ENCODE measurements around the gene COL7A1. TPM values are rescaled to one million over a fixed set of nuclear protein-coding genes. Genes with fewer than 3 reads are reported as not detected.

COL7A1 gene
- total RNA-seq, 1 experiment from 2014 or later, result 16.4 TPM

- ChIA-PET CTCF (no interaction called here), POLR2A (ENCODE audit: low non-redundant PET) (no interaction called here)
- H3K27me3 ChIP-seq (replicated peaks; ENCODE audit: insufficient read depth, low read depth, low read length, poor library complexity), result no peaks in the 10 kb centered on the region
- no peak overlapping the region for H3K4me3 ChIP-seq (ENCODE audit: low read depth, low read length, poor library complexity, severe bottlenecking)
- intact Hi-C loops (cut with micrococcal nuclease; ENCODE audit: unreplicated experiment), result no loop called here
- DNase-seq (ENCODE audit: low spot score), result peak; percentile 18
- H3K27ac ChIP-seq (ENCODE audit: low read depth, low read length, poor library complexity, severe bottlenecking), result no peak overlapping the region
- BruUV-seq (replicated peaks), result no TSS peak
- no peaks in the 10 kb centered on the region for H3K9me3 ChIP-seq (ENCODE audit: low read depth, low read length, poor library complexity, severe bottlenecking)
- peaks cover 6% of the 10 kb centered on the region for H3K4me1 ChIP-seq (ENCODE audit: insufficient read depth, low read length, poor library complexity, severe bottlenecking)
- H3K36me3 ChIP-seq (ENCODE audit: insufficient read depth, low read length, poor library complexity, severe bottlenecking), result peaks cover 32% of the 10 kb centered on the region
- TF ChIP-seq EZH2 (IDR thresholded peaks at IDR 0.05; ENCODE audit: borderline replicate concordance, low read depth, low read length, poor library complexity, severe bottlenecking), result no peak
- TF ChIP-seq, protein P1, sequence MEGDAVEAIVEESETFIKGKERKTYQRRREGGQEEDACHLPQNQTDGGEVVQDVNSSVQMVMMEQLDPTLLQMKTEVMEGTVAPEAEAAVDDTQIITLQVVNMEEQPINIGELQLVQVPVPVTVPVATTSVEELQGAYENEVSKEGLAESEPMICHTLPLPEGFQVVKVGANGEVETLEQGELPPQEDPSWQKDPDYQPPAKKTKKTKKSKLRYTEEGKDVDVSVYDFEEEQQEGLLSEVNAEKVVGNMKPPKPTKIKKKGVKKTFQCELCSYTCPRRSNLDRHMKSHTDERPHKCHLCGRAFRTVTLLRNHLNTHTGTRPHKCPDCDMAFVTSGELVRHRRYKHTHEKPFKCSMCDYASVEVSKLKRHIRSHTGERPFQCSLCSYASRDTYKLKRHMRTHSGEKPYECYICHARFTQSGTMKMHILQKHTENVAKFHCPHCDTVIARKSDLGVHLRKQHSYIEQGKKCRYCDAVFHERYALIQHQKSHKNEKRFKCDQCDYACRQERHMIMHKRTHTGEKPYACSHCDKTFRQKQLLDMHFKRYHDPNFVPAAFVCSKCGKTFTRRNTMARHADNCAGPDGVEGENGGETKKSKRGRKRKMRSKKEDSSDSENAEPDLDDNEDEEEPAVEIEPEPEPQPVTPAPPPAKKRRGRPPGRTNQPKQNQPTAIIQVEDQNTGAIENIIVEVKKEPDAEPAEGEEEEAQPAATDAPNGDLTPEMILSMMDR (conservative IDR thresholded peaks at IDR 0.05; ENCODE audit: low read depth, low read length), result no peak
Measured at GRCh38 chr3:48607519-48607918, 12.4 kb upstream of the COL7A1 start.

DNA sequence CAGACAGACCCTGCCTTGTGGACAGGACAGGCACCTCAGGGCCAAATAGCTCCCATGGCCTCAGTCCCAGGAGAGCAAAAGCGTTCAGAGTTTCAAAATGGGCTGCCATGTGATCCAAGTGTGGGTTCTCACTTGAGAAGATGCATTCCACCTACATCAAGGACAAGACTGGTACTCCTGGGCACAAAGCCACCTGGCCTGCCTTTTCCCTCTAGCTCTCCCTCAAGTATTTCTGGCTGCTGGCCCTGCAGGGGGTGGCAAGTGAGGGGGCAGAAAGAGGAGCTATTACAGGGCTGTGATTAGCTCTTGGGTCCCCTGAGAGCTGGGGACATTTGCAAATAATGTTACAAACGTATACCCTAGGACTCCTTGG lies 6.5 kb upstream of the COL7A1 start:
- POLR2A ChIA-PET (ENCODE audit: low non-redundant PET), result no interaction called here
- Histone ChIP-seq H3K9me3 (ENCODE audit: low read depth, low read length, poor library complexity, severe bottlenecking) (no peaks in the 10 kb centered on the region), H3K36me3 (ENCODE audit: insufficient read depth, low read length, poor library complexity, severe bottlenecking) (peaks cover 36% of the 10 kb centered on the region), H3K4me3 (ENCODE audit: low read depth, low read length, poor library complexity, severe bottlenecking) (no peak overlapping the region), H3K27me3 (replicated peaks; ENCODE audit: insufficient read depth, low read depth, low read length, poor library complexity) (no peaks in the 10 kb centered on the region), H3K27ac (ENCODE audit: low read depth, low read length, poor library complexity, severe bottlenecking) (no peak overlapping the region), H3K4me1 (ENCODE audit: insufficient read depth, low read length, poor library complexity, severe bottlenecking) (peaks cover 12% of the 10 kb centered on the region)
- no peak for DNase-seq (ENCODE audit: low spot score)
- CTCF ChIA-PET, result no interaction called here
- BruUV-seq (replicated peaks), result no TSS peak
- intact Hi-C loops (cut with micrococcal nuclease; ENCODE audit: unreplicated experiment), result no loop called here
- TF ChIP-seq, protein P1 (conservative IDR thresholded peaks at IDR 0.05; ENCODE audit: low read depth, low read length), result no peak
- no peak for TF ChIP-seq EZH2 (IDR thresholded peaks at IDR 0.05; ENCODE audit: borderline replicate concordance, low read depth, low read length, poor library complexity, severe bottlenecking)

DNA sequence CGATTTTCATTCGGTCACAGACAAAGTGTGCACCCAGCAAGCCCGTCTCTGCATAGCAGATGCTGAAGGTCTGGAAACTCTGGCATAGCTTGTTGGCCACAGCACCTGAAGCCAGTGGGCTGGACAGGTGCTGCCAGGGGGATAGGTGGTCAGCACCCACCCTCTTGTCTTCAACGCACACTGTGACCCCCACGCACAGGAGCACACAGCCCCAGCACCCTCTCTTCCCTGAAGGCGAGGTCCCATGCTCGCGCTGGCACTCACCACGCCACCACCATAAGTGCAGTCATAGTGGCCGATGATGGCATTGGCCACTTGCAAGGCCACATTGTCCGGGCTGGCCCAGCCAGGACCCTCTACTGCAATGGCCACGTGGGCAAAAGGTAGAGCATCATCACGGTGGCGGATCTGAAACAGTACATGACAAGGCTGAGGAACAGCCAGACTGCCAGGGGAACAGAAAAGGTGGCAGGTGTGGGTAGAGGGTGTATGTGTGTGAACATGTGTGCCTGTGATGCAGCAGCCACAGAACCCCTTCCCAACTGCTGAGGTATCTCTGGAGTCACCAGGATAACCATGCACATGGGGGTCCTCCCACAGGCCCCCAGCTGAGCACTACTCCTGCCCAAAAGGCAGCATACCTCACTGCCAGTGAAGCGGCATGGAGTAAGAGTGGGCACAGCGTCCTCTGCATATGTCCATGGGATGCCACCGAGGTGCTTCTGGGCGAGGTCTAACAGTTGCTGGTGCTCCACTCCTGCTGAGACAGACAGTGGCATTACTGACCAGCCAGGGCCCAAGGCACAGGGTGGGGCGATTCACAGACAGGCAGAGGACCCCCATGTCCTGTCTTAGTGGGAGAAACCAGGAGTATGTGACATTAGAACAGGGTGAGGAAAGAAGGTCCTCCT lies 5.8 kb upstream of the COL7A1 start:
- POLR2A ChIA-PET (ENCODE audit: low non-redundant PET), result no interaction called here
- Histone ChIP-seq H3K9me3 (ENCODE audit: low read depth, low read length, poor library complexity, severe bottlenecking) (no peaks in the 10 kb centered on the region), H3K27me3 (replicated peaks; ENCODE audit: insufficient read depth, low read depth, low read length, poor library complexity) (no peaks in the 10 kb centered on the region), H3K27ac (ENCODE audit: low read depth, low read length, poor library complexity, severe bottlenecking) (no peak overlapping the region), H3K36me3 (ENCODE audit: insufficient read depth, low read length, poor library complexity, severe bottlenecking) (peaks cover 35% of the 10 kb centered on the region), H3K4me1 (ENCODE audit: insufficient read depth, low read length, poor library complexity, severe bottlenecking) (peaks cover 15% of the 10 kb centered on the region), H3K4me3 (ENCODE audit: low read depth, low read length, poor library complexity, severe bottlenecking) (no peak overlapping the region)
- no peak for DNase-seq (ENCODE audit: low spot score)
- TF ChIP-seq, protein P1 (conservative IDR thresholded peaks at IDR 0.05; ENCODE audit: low read depth, low read length), result no peak
- no peak for TF ChIP-seq EZH2 (IDR thresholded peaks at IDR 0.05; ENCODE audit: borderline replicate concordance, low read depth, low read length, poor library complexity, severe bottlenecking)
- BruUV-seq (replicated peaks), result no TSS peak
- CTCF ChIA-PET, result no interaction called here
- intact Hi-C loops (cut with micrococcal nuclease; ENCODE audit: unreplicated experiment), result no loop called here

Data from A673 (cell line).